HUES6 (cell line): Measurements from ENCODE around the gene NFATC1.

Experiments
- H3K27ac ChIP-seq: 2 replicates; pipeline ENCODE4 v1.7.0; 2013; ENCODE audit warnings: low read depth, mild to moderate bottlenecking, low read length, inconsistent platforms
- H3K27me3 ChIP-seq: 2 replicates; pipeline ENCODE4 v1.6.1; 2013; ENCODE audit warnings: low read length; ENCODE audit not compliant: control insufficient read depth, insufficient read depth
- H3K36me3 ChIP-seq: 2 replicates; pipeline ENCODE4 v1.6.1; 2013; ENCODE audit warnings: low read length; ENCODE audit not compliant: control insufficient read depth, insufficient read depth
- H3K4me1 ChIP-seq: 2 replicates; pipeline ENCODE4 v1.6.1; 2013; ENCODE audit warnings: low read length; ENCODE audit not compliant: control insufficient read depth, insufficient read depth
- H3K4me3 ChIP-seq: 2 replicates; pipeline ENCODE4 v1.5.1; 2013; ENCODE audit warnings: low read depth, low read length
- H3K9ac ChIP-seq: one replicate; pipeline ENCODE4 v1.6.1; 2013; ENCODE audit warnings: mild to moderate bottlenecking, low read length
- H3K9me3 ChIP-seq: 2 replicates; pipeline ENCODE4 v1.6.1; 2013; ENCODE audit warnings: low read depth, low read length; ENCODE audit not compliant: control insufficient read depth, insufficient read depth

NFATC1 gene

GRCh38 chr18:79489899-79490625 is 94.3 kb downstream of the NFATC1 start:
- Histone ChIP-seq H3K9me3 (no peaks in the 10 kb centered on the region), H3K4me1 (no peaks in the 10 kb centered on the region; the same call in 1 of the 2 replicates), H3K36me3 (no peaks in the 10 kb centered on the region), H3K27ac (no peak overlapping the region), H3K4me3 (no peak overlapping the region), H3K9ac (no peak overlapping the region), H3K27me3 (no peaks in the 10 kb centered on the region)

- Histone ChIP-seq H3K27me3 (no peaks in the 10 kb centered on the region), H3K36me3 (no peaks in the 10 kb centered on the region), H3K4me1 (no peaks in the 10 kb centered on the region; the same call in 1 of the 2 replicates), H3K4me3 (no peak overlapping the region), H3K9ac (no peak overlapping the region), H3K27ac (no peak overlapping the region), H3K9me3 (no peaks in the 10 kb centered on the region)
Observed at GRCh38 chr18:79490626-79491041, 94.9 kb downstream of the NFATC1 start.

GRCh38 chr18:79491081-79491551 is 95.4 kb downstream of the NFATC1 start:
- H3K4me3 ChIP-seq, result no peak overlapping the region
- no peaks in the 10 kb centered on the region for H3K9me3 ChIP-seq
- H3K36me3 ChIP-seq, result no peaks in the 10 kb centered on the region
- H3K4me1 ChIP-seq, result no peaks in the 10 kb centered on the region
- H3K27me3 ChIP-seq, result no peaks in the 10 kb centered on the region
- H3K27ac ChIP-seq, result no peak overlapping the region
- H3K9ac ChIP-seq, result no peak overlapping the region

- Histone ChIP-seq H3K36me3 (no peaks in the 10 kb centered on the region), H3K9ac (no peak overlapping the region), H3K4me3 (no peak overlapping the region), H3K27ac (no peak overlapping the region), H3K4me1 (no peaks in the 10 kb centered on the region), H3K27me3 (no peaks in the 10 kb centered on the region), H3K9me3 (peaks cover 3% of the 10 kb centered on the region; the same call in 1 of the 2 replicates)
Observed at GRCh38 chr18:79493211-79493800, 97.6 kb downstream of the NFATC1 start.

GRCh38 chr18:79493801-79494211 is 98.1 kb downstream of the NFATC1 start:
- no peak overlapping the region for H3K27ac ChIP-seq
- no peak overlapping the region for H3K9ac ChIP-seq
- no peak overlapping the region for H3K4me3 ChIP-seq
- no peaks in the 10 kb centered on the region for H3K4me1 ChIP-seq
- no peaks in the 10 kb centered on the region for H3K27me3 ChIP-seq
- no peaks in the 10 kb centered on the region for H3K36me3 ChIP-seq
- H3K9me3 ChIP-seq, result peaks cover 8% of the 10 kb centered on the region

GRCh38 chr18:79494936-79495335 is 99.2 kb downstream of the NFATC1 start:
- H3K9ac ChIP-seq, result no peak overlapping the region
- H3K36me3 ChIP-seq, result no peaks in the 10 kb centered on the region
- peaks cover 18% of the 10 kb centered on the region for H3K9me3 ChIP-seq
- H3K27me3 ChIP-seq, result no peaks in the 10 kb centered on the region
- H3K27ac ChIP-seq, result no peak overlapping the region
- H3K4me1 ChIP-seq, result no peaks in the 10 kb centered on the region
- no peak overlapping the region for H3K4me3 ChIP-seq

- no peaks in the 10 kb centered on the region for H3K27me3 ChIP-seq
- H3K9me3 ChIP-seq, result peaks cover 23% of the 10 kb centered on the region
- no peaks in the 10 kb centered on the region for H3K4me1 ChIP-seq
- no peak overlapping the region for H3K9ac ChIP-seq
- no peaks in the 10 kb centered on the region for H3K36me3 ChIP-seq
- no peak overlapping the region for H3K4me3 ChIP-seq
- H3K27ac ChIP-seq, result no peak overlapping the region
Observed at GRCh38 chr18:79495591-79496071, 99.9 kb downstream of the NFATC1 start.

- Histone ChIP-seq H3K9ac (no peak overlapping the region), H3K4me1 (no peaks in the 10 kb centered on the region), H3K4me3 (no peak overlapping the region), H3K9me3 (peaks cover 23% of the 10 kb centered on the region), H3K27me3 (no peaks in the 10 kb centered on the region), H3K27ac (no peak overlapping the region), H3K36me3 (no peaks in the 10 kb centered on the region)
Observed at GRCh38 chr18:79496237-79496977, 100.7 kb downstream of the NFATC1 start.

GRCh38 chr18:79496978-79497637 is 101.4 kb downstream of the NFATC1 start:
- no peaks in the 10 kb centered on the region for H3K27me3 ChIP-seq
- H3K4me3 ChIP-seq, result no peak overlapping the region
- H3K9ac ChIP-seq, result no peak overlapping the region
- no peaks in the 10 kb centered on the region for H3K36me3 ChIP-seq
- H3K9me3 ChIP-seq, result peaks cover 23% of the 10 kb centered on the region
- no peak overlapping the region for H3K27ac ChIP-seq
- no peaks in the 10 kb centered on the region for H3K4me1 ChIP-seq

- H3K9me3 ChIP-seq, result peaks cover 23% of the 10 kb centered on the region
- no peak overlapping the region for H3K27ac ChIP-seq
- no peak overlapping the region for H3K4me3 ChIP-seq
- H3K36me3 ChIP-seq, result no peaks in the 10 kb centered on the region
- H3K9ac ChIP-seq, result no peak overlapping the region
- H3K27me3 ChIP-seq, result no peaks in the 10 kb centered on the region
- no peaks in the 10 kb centered on the region for H3K4me1 ChIP-seq
Observed at GRCh38 chr18:79497638-79498081, 101.9 kb downstream of the NFATC1 start.
